Skeletal muscle tissue (tissue), 4 donors: ENCODE data around the gene TNIP2. TPM values are rescaled to one million over a fixed set of nuclear protein-coding genes. Genes with fewer than 3 reads are reported as not detected.

Experiments
- H3K27ac ChIP-seq: one replicate; pipeline ENCODE4 v1.7.0; 2013; ENCODE audit warnings: mild to moderate bottlenecking, low read depth, low read length, inconsistent platforms
- H3K27me3 ChIP-seq, 3 donors: one replicate each; pipeline ENCODE4 v1.7.0; 2013; ENCODE audit warnings: low read length in 3 of 3; ENCODE audit not compliant: control insufficient read depth in 3 of 3, insufficient read depth in 3 of 3
- H3K36me3 ChIP-seq, 3 donors: one replicate each; pipeline ENCODE4 v1.7.0; 2013; ENCODE audit warnings: low read length in 3 of 3; ENCODE audit not compliant: control insufficient read depth in 3 of 3, insufficient read depth in 3 of 3
- H3K4me1 ChIP-seq, 3 donors: one replicate each; pipeline ENCODE4 v1.7.0; 2013; ENCODE audit warnings: low read length in 3 of 3, mild to moderate bottlenecking in 3 of 3; ENCODE audit not compliant: control insufficient read depth in 3 of 3, insufficient read depth in 3 of 3
- H3K4me3 ChIP-seq, 3 donors: one replicate each; pipeline ENCODE4 v1.7.0; 2013; ENCODE audit warnings: low read length in 3 of 3
- H3K9ac ChIP-seq, 3 donors: one replicate each; pipeline ENCODE4 v1.7.0; 2013; ENCODE audit warnings: low read length in 3 of 3, mild to moderate bottlenecking in 3 of 3, moderate library complexity in 2 of 3, low read depth in 1 of 3
- H3K9me3 ChIP-seq, 3 donors: one replicate each; pipeline ENCODE4 v1.7.0; 2013; ENCODE audit warnings: low read length in 3 of 3; ENCODE audit not compliant: control insufficient read depth in 3 of 3
- total RNA-seq: library from RNA; depleted of rRNA; stranded (reverse); fragments of >200 nt; gene quantifications from one replicate; pipeline ENCODE4 v1.2.3, GENCODE V29; 2014
- donor health status: Osteomylitis.

TNIP2 gene
- total RNA-seq, 1 donor from 2014 or later: 14.6 TPM

GRCh38 chr4:2699534-2699933 is 56.6 kb downstream of the TNIP2 start:
- Histone ChIP-seq H3K27me3 (no peaks in the 10 kb centered on the region), H3K36me3 (peaks cover 64 to 77% (median 75%) of the 10 kb centered on the region in 3 donors), H3K27ac (no peak overlapping the region), H3K4me1 (no peaks in the 10 kb centered on the region), H3K4me3 (no peak overlapping the region), H3K9me3 (no peaks in the 10 kb centered on the region), H3K9ac (no peak overlapping the region)

GRCh38 chr4:2698951-2699505 is 57.1 kb downstream of the TNIP2 start:
- H3K9me3 ChIP-seq: no peaks in the 10 kb centered on the region
- H3K4me3 ChIP-seq: no peak overlapping the region
- H3K27ac ChIP-seq: no peak overlapping the region
- no peaks in the 10 kb centered on the region for H3K27me3 ChIP-seq
- no peak overlapping the region for H3K9ac ChIP-seq
- peaks cover 65 to 81% (median 78%) of the 10 kb centered on the region in 3 donors for H3K36me3 ChIP-seq
- no peaks in the 10 kb centered on the region for H3K4me1 ChIP-seq

GRCh38 chr4:2698504-2698903 is 57.6 kb downstream of the TNIP2 start:
- Histone ChIP-seq H3K9me3 (no peaks in the 10 kb centered on the region), H3K36me3 (peaks cover 70 to 83% (median 82%) of the 10 kb centered on the region in 3 donors), H3K4me1 (no peaks in the 10 kb centered on the region), H3K27ac (no peak overlapping the region), H3K27me3 (no peaks in the 10 kb centered on the region), H3K9ac (no peak overlapping the region), H3K4me3 (no peak overlapping the region)

GRCh38 chr4:2697995-2698414 is 58.1 kb downstream of the TNIP2 start:
- Histone ChIP-seq H3K27ac (no peak overlapping the region), H3K9me3 (no peaks in the 10 kb centered on the region), H3K9ac (no peak overlapping the region), H3K27me3 (no peaks in the 10 kb centered on the region), H3K36me3 (peaks cover 66 to 82% (median 79%) of the 10 kb centered on the region in 3 donors), H3K4me1 (no peaks in the 10 kb centered on the region), H3K4me3 (no peak overlapping the region)

DNA sequence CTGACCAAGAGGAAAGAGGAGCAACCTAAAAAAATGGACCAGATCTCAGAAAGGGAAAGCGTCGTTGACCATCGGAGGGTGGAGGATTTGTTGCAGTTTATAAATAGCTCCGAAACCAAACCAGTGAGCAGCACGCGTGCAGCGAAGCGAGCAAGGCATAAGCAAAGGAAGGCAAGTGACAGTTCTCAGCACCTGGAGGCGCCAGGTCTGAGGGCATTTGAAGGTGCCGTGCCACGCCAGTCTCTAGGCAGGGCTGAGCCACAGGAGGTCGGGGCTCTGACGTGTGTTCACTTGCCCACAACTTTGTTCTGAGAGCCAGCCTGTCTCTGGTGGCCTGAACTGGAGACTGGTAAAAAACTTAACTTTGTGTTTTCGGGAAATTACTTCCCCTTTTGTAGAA is 59.7 kb downstream of the TNIP2 start:
- H3K36me3 ChIP-seq: peaks cover 64 to 84% (median 76%) of the 10 kb centered on the region in 3 donors
- no peak overlapping the region for H3K4me3 ChIP-seq
- H3K9me3 ChIP-seq: no peaks in the 10 kb centered on the region
- no peaks in the 10 kb centered on the region for H3K27me3 ChIP-seq
- no peak overlapping the region for H3K9ac ChIP-seq
- no peak overlapping the region for H3K27ac ChIP-seq
- H3K4me1 ChIP-seq: no peaks in the 10 kb centered on the region

DNA sequence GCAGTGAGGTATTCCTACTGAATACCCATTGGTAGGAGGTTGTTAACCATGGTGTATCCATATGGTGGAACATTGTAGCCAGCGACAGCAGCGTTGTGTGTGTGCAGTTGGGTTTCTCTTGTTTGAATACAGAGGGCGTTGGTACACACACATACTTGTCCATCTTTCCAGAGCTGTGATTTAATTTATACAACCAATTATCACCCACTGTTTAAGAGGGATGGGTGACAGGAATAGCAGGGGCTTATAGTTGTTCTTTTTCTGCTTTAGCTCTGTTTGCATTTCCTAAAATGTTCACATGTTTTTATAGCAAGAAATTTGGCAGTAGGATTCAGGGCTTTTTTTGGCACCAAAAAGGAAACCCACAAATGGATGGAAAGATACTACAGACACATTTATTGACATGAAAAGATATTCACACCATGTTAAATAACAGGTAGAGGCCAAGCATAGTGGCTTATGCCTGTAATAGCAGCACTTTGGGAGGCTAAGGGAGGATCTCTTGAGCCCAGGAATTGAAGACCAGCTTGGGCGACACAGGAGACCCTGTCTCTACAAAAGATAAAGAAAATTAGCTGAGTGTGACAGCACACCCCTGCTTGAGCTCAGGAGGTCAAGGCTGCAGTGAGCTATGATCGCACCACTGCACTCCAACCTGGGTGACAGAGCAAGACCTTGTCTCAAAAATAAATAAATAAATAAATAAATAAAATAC is 60.6 kb downstream of the TNIP2 start:
- Histone ChIP-seq H3K4me1 (no peaks in the 10 kb centered on the region), H3K27me3 (no peaks in the 10 kb centered on the region), H3K27ac (no peak overlapping the region), H3K9me3 (no peaks in the 10 kb centered on the region), H3K9ac (no peak overlapping the region), H3K36me3 (peaks cover 71 to 87% (median 82%) of the 10 kb centered on the region in 3 donors), H3K4me3 (no peak overlapping the region)

DNA sequence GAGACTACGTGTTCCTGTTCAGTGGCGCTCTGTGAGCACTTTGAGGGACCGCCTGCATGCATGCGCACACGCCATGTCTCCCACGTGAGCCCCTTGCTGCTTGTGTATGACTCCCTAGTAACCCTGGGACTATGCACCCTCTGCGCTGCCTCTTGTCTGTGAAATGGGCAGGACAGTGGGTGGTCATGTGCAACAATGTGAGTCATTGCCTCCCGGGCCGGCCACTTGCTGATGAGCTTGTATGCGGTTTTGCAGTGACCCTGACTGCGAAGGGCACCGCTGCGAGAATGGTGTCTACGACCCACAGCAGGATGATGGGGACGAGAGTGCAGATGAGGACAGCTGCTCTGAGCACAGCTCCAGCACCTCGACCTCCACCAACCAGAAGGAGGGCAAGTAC is 61.4 kb downstream of the TNIP2 start:
- no peak overlapping the region for H3K4me3 ChIP-seq
- no peaks in the 10 kb centered on the region for H3K4me1 ChIP-seq
- H3K27ac ChIP-seq: no peak overlapping the region
- H3K36me3 ChIP-seq: peaks cover 69 to 86% (median 80%) of the 10 kb centered on the region in 3 donors
- H3K9ac ChIP-seq: no peak overlapping the region
- H3K9me3 ChIP-seq: no peaks in the 10 kb centered on the region
- no peaks in the 10 kb centered on the region for H3K27me3 ChIP-seq

- no peaks in the 10 kb centered on the region for H3K9me3 ChIP-seq
- no peak overlapping the region for H3K4me3 ChIP-seq
- H3K4me1 ChIP-seq: no peaks in the 10 kb centered on the region
- H3K36me3 ChIP-seq: peaks cover 64 to 79% (median 66%) of the 10 kb centered on the region in 3 donors
- no peaks in the 10 kb centered on the region for H3K27me3 ChIP-seq
- no peak overlapping the region for H3K27ac ChIP-seq
- no peak overlapping the region for H3K9ac ChIP-seq
Measured at GRCh38 chr4:2691952-2692435, 64.1 kb downstream of the TNIP2 start.
